ENCODE measurements around the gene KRT12. TPM values are rescaled to one million over a fixed set of nuclear protein-coding genes. Genes with fewer than 3 reads are reported as not detected.

Gene KRT12
- total and polyA plus RNA-seq, 9 of the 15 experiments (the other 6 are each of a cell fraction or from before 2014, with no cell fraction given) = 0.18 to 7.0 (median 2.2) TPM

DNA sequence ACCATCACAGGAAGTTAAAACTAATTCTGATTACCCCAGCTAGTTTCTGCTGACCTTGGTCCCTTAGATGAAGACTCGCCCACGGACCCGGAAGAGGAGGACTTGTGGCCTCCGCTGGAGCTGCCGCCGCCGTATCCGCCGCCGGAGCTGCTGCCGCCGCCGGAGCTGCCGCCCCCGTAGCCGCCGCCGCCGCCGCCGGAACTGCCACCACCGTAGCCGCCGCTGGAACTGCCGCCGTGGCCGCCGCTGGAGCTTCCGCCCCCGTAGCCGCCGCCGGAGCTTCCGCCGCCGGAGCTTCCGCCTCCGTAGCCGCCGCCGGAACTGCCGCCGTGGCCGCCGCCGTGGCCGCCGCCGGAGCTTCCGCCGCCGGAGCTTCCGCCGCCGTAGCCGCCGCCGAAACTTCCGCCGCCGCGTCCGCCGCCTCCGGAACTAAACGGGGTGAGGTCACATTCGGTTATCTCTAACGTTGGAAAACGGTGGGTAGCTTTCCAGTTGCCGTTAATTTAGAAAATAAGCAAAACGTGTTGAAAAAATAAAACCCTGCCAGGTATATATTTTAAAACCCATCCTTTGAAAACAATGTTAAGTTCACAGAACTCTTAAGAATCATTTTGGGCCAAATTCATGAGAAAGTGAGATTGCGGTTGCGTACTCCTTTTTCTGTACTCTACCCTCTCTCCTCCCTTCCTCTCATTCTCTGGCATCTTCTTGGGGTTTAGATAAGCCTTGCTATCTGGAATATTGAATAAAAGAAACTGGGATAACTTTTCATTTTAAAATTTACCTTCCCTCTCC is 48.1 kb downstream of the KRT12 start:
- Histone ChIP-seq H3K36me3 (ENCODE audit: control insufficient read depth, insufficient read depth, low read length) (peaks cover 34% of the 10 kb centered on the region), H2AFZ (ENCODE audit: low read depth, low read length) (peak overlapping the region; percentile 27; the same call in 1 of the 2 replicates), H3K9ac (ENCODE audit: insufficient read depth in 1 of 2, low read depth in 2 of 2, low read length in 2 of 2) (peak overlapping the region; percentile 90 to 97), H3K27ac (ENCODE audit: extremely low read depth, low read depth, low read length) (peak overlapping the region; percentile 99), H3K9me3 (replicated peaks; ENCODE audit: control insufficient read depth, insufficient read depth, low read depth, low read length) (no peaks in the 10 kb centered on the region), H3K4me2 (ENCODE audit: insufficient read depth, low read length) (peak overlapping the region; percentile 92), H3K4me3 (peak overlapping the region; percentile 67), H3K4me1 (replicated peaks in 1 of 2; ENCODE audit: control insufficient read depth in 2 of 2, insufficient read depth in 2 of 2, low read length in 2 of 2) (peaks cover 14 to 34% of the 10 kb centered on the region in 2 experiments), H3K27me3 (ENCODE audit: control insufficient read depth in 2 of 2, insufficient read depth in 2 of 2, low read length in 2 of 2) (no peaks in the 10 kb centered on the region), H4K20me1 (replicated peaks; ENCODE audit: control insufficient read depth, insufficient read depth, low read length) (no peaks in the 10 kb centered on the region), H3K79me2 (ENCODE audit: control insufficient read depth, insufficient read depth, low read length) (peaks cover 63% of the 10 kb centered on the region), H3K9me1 (ENCODE audit: control insufficient read depth, insufficient read depth, low read length) (peaks cover 5% of the 10 kb centered on the region)
- POLR2A ChIA-PET = interaction anchor here (0.6 to 2.0 kb wide), 15 partner anchors 9 to 903 kb away, joined by 3 to 14 read pairs (median 4); partner anchors contain the start of genes EIF1 and KRT20
- no TSS peak for BruUV-seq (replicated peaks)
- no peak for FAIRE-seq
- intact Hi-C loops (cut with micrococcal nuclease) = loop anchor here (5.0 kb wide), 1 partner anchor 848 kb away; no protein-coding TSS in a partner anchor
- peak; percentile 75 for ATAC-seq
- CTCF ChIA-PET (ENCODE audit: low intra/inter-chr PET ratio) = interaction anchor here (0.6 kb wide), 1 partner anchor 837 kb away, joined by 3 read pairs; no protein-coding TSS in a partner anchor
- in situ Hi-C loops (cut with MboI) = no loop called here
- DNase-seq (ENCODE audit: extremely low read depth in 1 of 4, low spot score in 3 of 4) = peak; percentile 72 to 89 (median 78)
- under 1% methylated on average over 52 of the region's 73 CpGs for WGBS (ENCODE audit: insufficient coverage, low coverage, missing lambda C conversion rate)
- TF ChIP-seq NR3C1 (CRISPR knock-in tag; IDR thresholded peaks at IDR 0.05) = no peak
- TF ChIP-seq, protein P1, sequence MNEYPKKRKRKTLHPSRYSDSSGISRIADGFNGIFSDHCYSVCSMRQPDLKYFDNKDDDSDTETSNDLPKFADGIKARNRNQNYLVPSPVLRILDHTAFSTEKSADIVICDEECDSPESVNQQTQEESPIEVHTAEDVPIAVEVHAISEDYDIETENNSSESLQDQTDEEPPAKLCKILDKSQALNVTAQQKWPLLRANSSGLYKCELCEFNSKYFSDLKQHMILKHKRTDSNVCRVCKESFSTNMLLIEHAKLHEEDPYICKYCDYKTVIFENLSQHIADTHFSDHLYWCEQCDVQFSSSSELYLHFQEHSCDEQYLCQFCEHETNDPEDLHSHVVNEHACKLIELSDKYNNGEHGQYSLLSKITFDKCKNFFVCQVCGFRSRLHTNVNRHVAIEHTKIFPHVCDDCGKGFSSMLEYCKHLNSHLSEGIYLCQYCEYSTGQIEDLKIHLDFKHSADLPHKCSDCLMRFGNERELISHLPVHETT (CRISPR knock-in tag; conservative IDR thresholded peaks at IDR 0.05 in 1 of 2, IDR thresholded peaks at IDR 0.05 in 1 of 2) = peak in 1 of 2 experiments; percentile 100; a peak in 2 of 4 replicates
- TF ChIP-seq GABPB1 (CRISPR knock-in tag; IDR thresholded peaks at IDR 0.05) = peak; percentile 58; the same call in 1 of the 2 replicates
- TF ChIP-seq RFX7 (CRISPR knock-in tag; IDR thresholded peaks at IDR 0.05) = no peak
- TF ChIP-seq, protein P2, sequence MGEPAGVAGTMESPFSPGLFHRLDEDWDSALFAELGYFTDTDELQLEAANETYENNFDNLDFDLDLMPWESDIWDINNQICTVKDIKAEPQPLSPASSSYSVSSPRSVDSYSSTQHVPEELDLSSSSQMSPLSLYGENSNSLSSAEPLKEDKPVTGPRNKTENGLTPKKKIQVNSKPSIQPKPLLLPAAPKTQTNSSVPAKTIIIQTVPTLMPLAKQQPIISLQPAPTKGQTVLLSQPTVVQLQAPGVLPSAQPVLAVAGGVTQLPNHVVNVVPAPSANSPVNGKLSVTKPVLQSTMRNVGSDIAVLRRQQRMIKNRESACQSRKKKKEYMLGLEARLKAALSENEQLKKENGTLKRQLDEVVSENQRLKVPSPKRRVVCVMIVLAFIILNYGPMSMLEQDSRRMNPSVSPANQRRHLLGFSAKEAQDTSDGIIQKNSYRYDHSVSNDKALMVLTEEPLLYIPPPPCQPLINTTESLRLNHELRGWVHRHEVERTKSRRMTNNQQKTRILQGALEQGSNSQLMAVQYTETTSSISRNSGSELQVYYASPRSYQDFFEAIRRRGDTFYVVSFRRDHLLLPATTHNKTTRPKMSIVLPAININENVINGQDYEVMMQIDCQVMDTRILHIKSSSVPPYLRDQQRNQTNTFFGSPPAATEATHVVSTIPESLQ (CRISPR knock-in tag; IDR thresholded peaks at IDR 0.05) = no peak
- TF ChIP-seq CLOCK (CRISPR knock-in tag; IDR thresholded peaks at IDR 0.05; ENCODE audit: borderline replicate concordance) = no peak
- TF ChIP-seq, protein P3, sequence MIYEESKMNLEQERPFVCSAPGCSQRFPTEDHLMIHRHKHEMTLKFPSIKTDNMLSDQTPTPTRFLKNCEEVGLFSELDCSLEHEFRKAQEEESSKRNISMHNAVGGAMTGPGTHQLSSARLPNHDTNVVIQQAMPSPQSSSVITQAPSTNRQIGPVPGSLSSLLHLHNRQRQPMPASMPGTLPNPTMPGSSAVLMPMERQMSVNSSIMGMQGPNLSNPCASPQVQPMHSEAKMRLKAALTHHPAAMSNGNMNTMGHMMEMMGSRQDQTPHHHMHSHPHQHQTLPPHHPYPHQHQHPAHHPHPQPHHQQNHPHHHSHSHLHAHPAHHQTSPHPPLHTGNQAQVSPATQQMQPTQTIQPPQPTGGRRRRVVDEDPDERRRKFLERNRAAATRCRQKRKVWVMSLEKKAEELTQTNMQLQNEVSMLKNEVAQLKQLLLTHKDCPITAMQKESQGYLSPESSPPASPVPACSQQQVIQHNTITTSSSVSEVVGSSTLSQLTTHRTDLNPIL (CRISPR knock-in tag; IDR thresholded peaks at IDR 0.05) = no peak
- TF ChIP-seq NFYB (IDR thresholded peaks at IDR 0.05; ENCODE audit: extremely low read depth, insufficient read length) = no peak
- no peak for TF ChIP-seq ZNF707 (CRISPR knock-in tag; conservative IDR thresholded peaks at IDR 0.05)
- no peak for TF ChIP-seq RBM34 (IDR thresholded peaks at IDR 0.05; ENCODE audit: borderline replicate concordance, insufficient read depth, low read length)
- peak in 1 of 2 experiments; percentile 8; a peak in 1 of 4 replicates for TF ChIP-seq NRF1 (conservative IDR thresholded peaks at IDR 0.05 in 1 of 2, IDR thresholded peaks at IDR 0.05 in 1 of 2)
